CD4-positive, alpha-beta T cell (primary cell): ENCODE results near the gene RERE. TPM values are rescaled to one million over a fixed set of nuclear protein-coding genes. Genes with fewer than 3 reads are reported as not detected.

ENCODE experiments used
- ATAC-seq: fragments of 200-7000 bp; cut with Tn5 transposase; one replicate; pipeline ENCODE4 v1.10.0; 2022; ENCODE audit warnings: mild to moderate bottlenecking; ENCODE audit not compliant: poor library complexity
- CTCF ChIA-PET: fragments of 350-600 bp; sonication (Branson Sonifier 250); formaldehyde crosslinking; loops from one replicate; lab custom pipeline; 2021; ENCODE audit warnings: antibody characterized with exemption, inconsistent platforms; lab: Charles Lee
- POLR2A ChIA-PET: fragments of 350-600 bp; sonication (Branson Sonifier 250); formaldehyde crosslinking; loops from one replicate; lab custom pipeline; 2021; ENCODE audit warnings: antibody characterized with exemption, inconsistent platforms; lab: Charles Lee
- DNase-seq, 14 experiments: peaks; one replicate each; pipeline ENCODE4 v3.0.0-alpha.2; 2013 to 2020; ENCODE audit warnings: mixed read lengths in 2 of 14
- H3K27ac ChIP-seq, 2 donors: one replicate each; pipeline versions ENCODE4 v1.5.1 to v1.7.0; 2013; ENCODE audit warnings: low read length in 2 of 2, low read depth in 1 of 2, mild to moderate bottlenecking in 1 of 2
- H3K27me3 ChIP-seq, 2 experiments: 1 replicate in 1 of 2; 2 replicates in 1 of 2; pipeline versions ENCODE4 v1.6.1 to v1.7.0; 2013; ENCODE audit warnings: low read length in 2 of 2, control low read depth in 1 of 2, mild to moderate bottlenecking in 1 of 2, moderate library complexity in 1 of 2; ENCODE audit not compliant: insufficient read depth in 2 of 2, control insufficient read depth in 1 of 2
- H3K36me3 ChIP-seq: one replicate; pipeline ENCODE4 v1.6.1; 2013; ENCODE audit warnings: low read length, control low read depth; ENCODE audit not compliant: insufficient read depth
- H3K4me1 ChIP-seq: one replicate; pipeline ENCODE4 v1.6.1; 2013; ENCODE audit warnings: low read length, control low read depth; ENCODE audit not compliant: insufficient read depth
- H3K4me3 ChIP-seq: one replicate; pipeline ENCODE4 v1.5.1; 2013; ENCODE audit warnings: mild to moderate bottlenecking, low read length, moderate library complexity
- H3K9me3 ChIP-seq, 2 experiments: 1 replicate in 1 of 2; 2 replicates in 1 of 2; pipeline versions ENCODE4 v1.6.1 to v1.7.0; 2013; ENCODE audit warnings: low read length in 2 of 2, mild to moderate bottlenecking in 2 of 2, control low read depth in 1 of 2, moderate library complexity in 1 of 2; ENCODE audit not compliant: control insufficient read depth in 1 of 2, insufficient read depth in 1 of 2
- H3K27ac Mint-ChIP-seq: one replicate; pipeline ENCODE4 v1.8.0; 2020; ENCODE audit warnings: mixed read lengths
- H3K27me3 Mint-ChIP-seq: one replicate; pipeline ENCODE4 v1.8.0; 2021; ENCODE audit warnings: mixed read lengths
- H3K36me3 Mint-ChIP-seq: one replicate; pipeline ENCODE4 v1.8.0; 2021; ENCODE audit warnings: low read depth, mixed read lengths
- H3K4me1 Mint-ChIP-seq: one replicate; pipeline ENCODE4 v1.8.0; 2021; ENCODE audit warnings: low read depth, mixed read lengths
- H3K4me3 Mint-ChIP-seq: one replicate; pipeline ENCODE4 v1.8.0; 2020; ENCODE audit warnings: mild to moderate bottlenecking, mixed read lengths
- H3K9me3 Mint-ChIP-seq: one replicate; pipeline ENCODE4 v1.8.0; 2020; ENCODE audit warnings: mixed read lengths
- intact Hi-C, 2 experiments: fragments of 100-400 bp; cut with DNase I in 1 of 2; cut with micrococcal nuclease in 1 of 2; formaldehyde crosslinking; loops; one replicate each; pipeline versions ENCODE4 v1.15.1 to v1.9.0; 2023 to 2025; cut with DNase I, micrococcal nuclease
- total RNA-seq, 174 experiments: library from RNA in 2 of 174; stranded (reverse) in 2 of 174; gene quantifications; one replicate each; pipeline ENCODE4 v1.2.3 and lab custom pipeline; 2021 to 2026
- TF ChIP-seq, protein P1 (sequence below): fragments of 200-600 bp; IDR thresholded peaks from one replicate; pipeline ENCODE4 v1.8.0; 2022; ENCODE audit warnings: antibody characterized with exemption, mild to moderate bottlenecking

The RERE gene
- total RNA-seq, 2 experiments from 2014 or later, result 78.4 to 84.0 TPM

DNA sequence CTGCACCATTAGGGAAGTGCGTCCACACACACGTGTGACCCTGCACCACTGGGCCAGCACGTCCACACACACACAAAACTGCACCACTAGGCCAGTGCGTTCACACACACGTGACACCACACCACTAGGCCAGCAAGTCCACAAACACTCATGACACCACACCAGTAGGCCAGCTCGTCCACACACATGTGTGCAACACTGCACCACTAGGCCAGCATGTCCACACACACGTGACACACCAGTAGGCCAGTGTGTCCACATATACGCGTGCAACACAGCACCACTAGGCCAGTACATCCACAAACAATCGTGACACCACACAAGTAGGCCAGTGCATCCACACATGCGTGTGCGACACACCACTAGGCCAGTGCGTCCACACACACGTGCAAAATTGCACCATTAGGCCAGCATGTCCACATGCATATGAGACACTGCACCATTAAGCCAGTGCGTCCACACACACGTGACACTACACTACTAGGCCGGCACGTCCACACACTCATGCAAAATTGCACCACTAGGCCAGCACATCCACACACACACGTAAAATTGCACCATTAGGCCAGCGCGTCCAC is 264.5 kb downstream of the RERE start:
- Mint-ChIP-seq H3K27me3 (no peaks in the 10 kb centered on the region), H3K36me3 (no peaks in the 10 kb centered on the region), H3K4me3 (no peak overlapping the region), H3K4me1 (peaks cover 26% of the 10 kb centered on the region), H3K27ac (no peak overlapping the region), H3K9me3 (no peaks in the 10 kb centered on the region)
- DNase-seq (peak in 1 of 14 experiments; percentile 14), ATAC-seq (no peak)
- ChIA-PET CTCF (interaction anchor here (1.2 to 1.9 kb wide), 3 partner anchors 11 to 174 kb away, joined by 3 to 6 read pairs (median 4); no protein-coding TSS in a partner anchor), POLR2A (interaction anchor here (1.1 to 2.1 kb wide), 2 partner anchors 15 to 27 kb away, joined by 3 to 10 read pairs; no protein-coding TSS in a partner anchor)
- H3K27me3 ChIP-seq, result no peaks in the 10 kb centered on the region
- no peaks in the 10 kb centered on the region for H3K9me3 ChIP-seq
- no peak overlapping the region for H3K27ac ChIP-seq
- H3K4me3 ChIP-seq, result no peak overlapping the region
- intact Hi-C loops, result no loop called here
- TF ChIP-seq, protein P1, sequence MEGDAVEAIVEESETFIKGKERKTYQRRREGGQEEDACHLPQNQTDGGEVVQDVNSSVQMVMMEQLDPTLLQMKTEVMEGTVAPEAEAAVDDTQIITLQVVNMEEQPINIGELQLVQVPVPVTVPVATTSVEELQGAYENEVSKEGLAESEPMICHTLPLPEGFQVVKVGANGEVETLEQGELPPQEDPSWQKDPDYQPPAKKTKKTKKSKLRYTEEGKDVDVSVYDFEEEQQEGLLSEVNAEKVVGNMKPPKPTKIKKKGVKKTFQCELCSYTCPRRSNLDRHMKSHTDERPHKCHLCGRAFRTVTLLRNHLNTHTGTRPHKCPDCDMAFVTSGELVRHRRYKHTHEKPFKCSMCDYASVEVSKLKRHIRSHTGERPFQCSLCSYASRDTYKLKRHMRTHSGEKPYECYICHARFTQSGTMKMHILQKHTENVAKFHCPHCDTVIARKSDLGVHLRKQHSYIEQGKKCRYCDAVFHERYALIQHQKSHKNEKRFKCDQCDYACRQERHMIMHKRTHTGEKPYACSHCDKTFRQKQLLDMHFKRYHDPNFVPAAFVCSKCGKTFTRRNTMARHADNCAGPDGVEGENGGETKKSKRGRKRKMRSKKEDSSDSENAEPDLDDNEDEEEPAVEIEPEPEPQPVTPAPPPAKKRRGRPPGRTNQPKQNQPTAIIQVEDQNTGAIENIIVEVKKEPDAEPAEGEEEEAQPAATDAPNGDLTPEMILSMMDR, result no peak
- peaks cover 8% of the 10 kb centered on the region for H3K4me1 ChIP-seq
- H3K36me3 ChIP-seq, result peaks cover 3% of the 10 kb centered on the region

DNA sequence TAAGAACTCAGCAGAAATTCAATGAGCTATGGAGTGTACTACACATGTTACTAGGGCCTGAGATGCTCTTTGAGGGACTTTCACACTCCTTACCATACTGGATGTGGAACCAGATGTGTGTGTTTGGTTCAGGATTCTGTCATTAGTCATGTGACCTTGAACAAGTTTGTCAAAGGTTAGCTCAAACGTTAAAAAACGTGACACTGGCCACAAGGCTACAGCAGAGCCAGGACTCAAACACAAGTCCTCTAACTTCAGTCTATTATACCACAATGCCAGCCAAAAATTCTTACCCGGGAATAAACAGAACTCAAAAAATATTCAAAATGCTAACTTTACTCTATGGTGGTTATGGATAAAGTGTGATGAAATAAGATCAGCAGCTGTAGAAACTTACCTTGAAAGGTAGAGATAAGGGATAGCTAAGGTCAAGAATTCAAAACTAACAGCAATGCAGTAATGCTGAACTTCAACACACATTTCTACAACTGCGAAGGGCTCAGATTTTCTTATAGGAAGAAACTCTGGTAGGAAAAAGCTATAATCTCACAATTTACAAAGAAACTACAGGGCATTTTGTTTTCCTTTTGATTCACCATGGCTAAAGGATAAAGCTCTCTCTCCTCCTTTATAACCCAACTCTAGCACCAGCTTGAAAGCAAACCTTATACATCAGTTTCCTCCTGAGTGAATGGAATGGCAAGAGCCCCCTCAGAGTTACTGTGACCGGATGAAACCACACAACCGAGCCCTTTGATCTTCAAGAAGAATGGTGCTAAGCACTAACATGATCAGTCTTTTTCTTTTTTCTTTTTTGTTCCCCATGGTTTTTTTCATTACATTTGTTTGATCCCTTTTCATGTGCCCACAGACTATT is 265.6 kb downstream of the RERE start:
- intact Hi-C loops, result no loop called here
- ChIA-PET POLR2A (interaction anchor here (0.6 to 2.1 kb wide), 4 partner anchors 14 to 766 kb away, joined by 3 to 10 read pairs (median 4); no protein-coding TSS in a partner anchor), CTCF (interaction anchor here (1.2 to 1.9 kb wide), 4 partner anchors 9 to 175 kb away, joined by 3 to 6 read pairs (median 5); no protein-coding TSS in a partner anchor)
- H3K36me3 ChIP-seq, result peaks cover 3% of the 10 kb centered on the region
- no peaks in the 10 kb centered on the region for H3K36me3 Mint-ChIP-seq
- no peaks in the 10 kb centered on the region for H3K27me3 ChIP-seq
- no peaks in the 10 kb centered on the region for H3K9me3 Mint-ChIP-seq
- no peak overlapping the region for H3K27ac Mint-ChIP-seq
- no peaks in the 10 kb centered on the region for H3K9me3 ChIP-seq
- no peak overlapping the region for H3K27ac ChIP-seq
- no peak overlapping the region for H3K4me3 ChIP-seq
- peaks cover 26% of the 10 kb centered on the region for H3K4me1 Mint-ChIP-seq
- no peak for ATAC-seq
- TF ChIP-seq, protein P1, result no peak
- peaks cover 8% of the 10 kb centered on the region for H3K4me1 ChIP-seq
- H3K4me3 Mint-ChIP-seq, result no peak overlapping the region
- H3K27me3 Mint-ChIP-seq, result no peaks in the 10 kb centered on the region
- peak in 1 of 14 experiments; percentile 7 for DNase-seq

DNA sequence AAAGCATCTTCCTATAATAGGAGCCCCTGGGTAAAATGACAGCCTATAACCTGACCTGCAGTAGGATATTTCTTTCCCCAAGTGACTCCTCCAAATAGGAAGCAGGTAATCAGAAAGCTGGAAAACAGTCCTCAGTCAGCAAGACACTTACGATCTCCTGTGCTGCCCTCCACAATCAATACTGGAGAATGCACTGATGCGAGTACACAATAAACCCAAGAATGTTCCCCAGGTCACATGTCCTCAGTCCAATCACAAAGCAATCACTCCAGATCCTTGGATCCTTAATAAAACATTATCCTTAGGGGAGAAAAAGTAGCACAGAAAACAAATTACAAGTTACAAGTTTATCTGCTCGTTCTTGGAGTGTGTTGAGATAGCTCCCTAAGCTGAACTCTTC is 266.4 kb downstream of the RERE start:
- Histone ChIP-seq H3K27ac (no peak overlapping the region), H3K4me3 (no peak overlapping the region), H3K4me1 (peaks cover 8% of the 10 kb centered on the region), H3K9me3 (no peaks in the 10 kb centered on the region), H3K27me3 (no peaks in the 10 kb centered on the region), H3K36me3 (peaks cover 3% of the 10 kb centered on the region)
- no peaks in the 10 kb centered on the region for H3K36me3 Mint-ChIP-seq
- no peak for ATAC-seq
- POLR2A ChIA-PET, result interaction anchor here (1.1 kb wide), 1 partner anchor 126 kb away, joined by 3 read pairs; no protein-coding TSS in a partner anchor
- H3K27me3 Mint-ChIP-seq, result no peaks in the 10 kb centered on the region
- intact Hi-C loops, result no loop called here
- CTCF ChIA-PET, result interaction anchor here (1.6 to 1.9 kb wide), 2 partner anchors 10 to 13 kb away, joined by 6 read pairs; no protein-coding TSS in a partner anchor
- H3K4me1 Mint-ChIP-seq, result peaks cover 26% of the 10 kb centered on the region
- H3K9me3 Mint-ChIP-seq, result no peaks in the 10 kb centered on the region
- TF ChIP-seq, protein P1, result no peak
- no peak overlapping the region for H3K4me3 Mint-ChIP-seq
- no peak overlapping the region for H3K27ac Mint-ChIP-seq
- DNase-seq, result peak in 1 of 14 experiments; percentile 10
